BLaER1 (cell line): ENCODE data around the gene HS3ST1.

Experiments used
- H3K27ac ChIP-seq: shearing (Covaris generic); formaldehyde crosslinking; 2 replicates; pipeline ENCODE4 v1.8.1; 2022
- H3K27me3 ChIP-seq: shearing (Covaris generic); formaldehyde crosslinking; 2 replicates; pipeline ENCODE4 v1.8.1; 2022
- H3K36me3 ChIP-seq: shearing (Covaris generic); formaldehyde crosslinking; 2 replicates; pipeline ENCODE4 v1.8.1; 2022
- H3K4me1 ChIP-seq: shearing (Covaris generic); formaldehyde crosslinking; 2 replicates; pipeline ENCODE4 v1.8.1; 2022
- H3K4me2 ChIP-seq: shearing (Covaris generic); formaldehyde crosslinking; 2 replicates; pipeline ENCODE4 v1.8.1; 2022
- H3K4me3 ChIP-seq: shearing (Covaris generic); formaldehyde crosslinking; 2 replicates; pipeline ENCODE4 v1.8.1; 2022
- H3K9ac ChIP-seq: shearing (Covaris generic); formaldehyde crosslinking; 2 replicates; pipeline ENCODE4 v1.8.1; 2022
- H3K9me3 ChIP-seq: shearing (Covaris generic); formaldehyde crosslinking; 2 replicates; pipeline ENCODE4 v1.8.1; 2022
- H4K20me1 ChIP-seq: shearing (Covaris generic); formaldehyde crosslinking; 2 replicates; pipeline ENCODE4 v1.8.1; 2022
- Cebpa-rat ChIP-seq: shearing (Covaris generic); IDR thresholded peaks from 2 replicates; pipeline ENCODE4 v1.8.1; 2022

Gene HS3ST1

DNA sequence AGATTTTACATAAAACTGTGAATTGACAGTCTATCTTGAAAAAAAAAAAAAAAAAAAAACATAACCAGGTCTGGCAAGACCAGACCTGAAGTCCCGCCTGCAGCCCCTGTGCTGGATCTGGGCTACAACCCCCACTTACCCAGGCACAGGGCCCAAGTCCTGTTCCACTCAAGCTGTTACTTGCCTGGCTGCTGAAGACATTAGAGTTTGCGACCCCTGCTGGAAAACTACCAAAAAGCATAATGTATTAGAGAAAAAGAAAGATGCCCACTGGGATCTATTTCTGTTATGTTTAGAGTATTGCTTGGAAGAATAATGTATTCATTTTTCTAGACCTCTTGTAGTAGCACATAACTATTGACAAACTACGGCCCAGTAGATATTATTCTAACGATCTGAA, 4.7 kb downstream of the HS3ST1 start:
- H3K36me3 ChIP-seq, result no peaks in the 10 kb centered on the region
- peaks cover 15% of the 10 kb centered on the region for H3K4me1 ChIP-seq
- H3K4me3 ChIP-seq, result no peak overlapping the region
- H3K27me3 ChIP-seq, result peaks cover 30% of the 10 kb centered on the region
- no peak overlapping the region for H3K9ac ChIP-seq
- H3K4me2 ChIP-seq, result no peak overlapping the region
- no peak overlapping the region for H3K27ac ChIP-seq
- H3K9me3 ChIP-seq, result peaks cover 15% of the 10 kb centered on the region
- no peak for TF ChIP-seq Cebpa-rat
- no peaks in the 10 kb centered on the region for H4K20me1 ChIP-seq

DNA sequence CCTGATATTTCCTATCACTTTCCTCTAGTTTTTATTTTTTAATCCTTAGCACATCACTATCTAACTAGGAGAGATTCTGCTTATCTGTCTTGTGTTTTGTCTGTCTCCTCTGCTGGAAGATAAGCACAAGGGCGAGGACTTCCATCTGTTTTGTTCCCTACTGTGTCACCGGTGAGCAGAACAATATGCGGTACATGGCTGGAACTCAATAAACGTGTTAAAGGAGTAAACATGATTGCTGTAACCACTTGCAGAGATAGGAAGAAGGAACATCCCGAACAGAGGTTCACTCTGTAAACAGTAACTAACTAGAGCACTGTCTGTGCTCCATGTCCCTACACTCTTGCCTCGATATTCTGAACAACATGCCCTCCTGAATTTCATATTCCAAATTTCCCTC, 5.2 kb downstream of the HS3ST1 start:
- no peak overlapping the region for H3K4me2 ChIP-seq

DNA sequence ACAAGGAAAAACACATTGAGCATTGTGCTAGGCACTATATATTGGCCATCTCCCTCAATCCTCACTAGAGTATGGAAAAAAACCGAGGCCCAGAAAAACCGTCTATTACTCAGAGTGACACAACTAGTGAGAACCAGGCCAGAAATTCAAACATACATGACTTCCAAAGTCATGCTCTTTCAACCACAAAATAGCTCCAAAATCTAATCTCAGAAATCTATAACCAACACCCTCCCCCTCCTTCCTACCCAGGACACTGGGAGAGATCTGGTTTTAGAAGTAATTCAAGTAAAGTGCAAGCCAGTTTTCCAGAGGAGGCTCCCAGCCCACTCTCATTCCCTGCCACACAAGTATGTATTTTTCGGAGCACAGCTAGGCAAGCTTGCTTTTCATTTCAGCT, 7.6 kb downstream of the HS3ST1 start:
- 0 out of 2 replicates have a peak, but pooled peaks cover 3% of the 10 kb centered on the region for H3K27me3 ChIP-seq
- H3K4me3 ChIP-seq, result no peak overlapping the region
- no peak overlapping the region for H3K27ac ChIP-seq
- H4K20me1 ChIP-seq, result no peaks in the 10 kb centered on the region
- no peak for TF ChIP-seq Cebpa-rat
- no peaks in the 10 kb centered on the region for H3K36me3 ChIP-seq
- H3K4me2 ChIP-seq, result no peak overlapping the region
- H3K9ac ChIP-seq, result no peak overlapping the region
- no peaks in the 10 kb centered on the region for H3K9me3 ChIP-seq
- no peaks in the 10 kb centered on the region for H3K4me1 ChIP-seq

More for the DNA sequence above, 5.2 kb downstream of the HS3ST1 start:
- H3K27me3 ChIP-seq, result peaks cover 24% of the 10 kb centered on the region
- no peaks in the 10 kb centered on the region for H4K20me1 ChIP-seq
- no peak overlapping the region for H3K4me3 ChIP-seq
- peaks cover 10% of the 10 kb centered on the region for H3K9me3 ChIP-seq
- H3K27ac ChIP-seq, result no peak overlapping the region
- no peaks in the 10 kb centered on the region for H3K36me3 ChIP-seq
- H3K4me1 ChIP-seq, result peaks cover 9% of the 10 kb centered on the region
- H3K9ac ChIP-seq, result no peak overlapping the region
- no peak for TF ChIP-seq Cebpa-rat

DNA sequence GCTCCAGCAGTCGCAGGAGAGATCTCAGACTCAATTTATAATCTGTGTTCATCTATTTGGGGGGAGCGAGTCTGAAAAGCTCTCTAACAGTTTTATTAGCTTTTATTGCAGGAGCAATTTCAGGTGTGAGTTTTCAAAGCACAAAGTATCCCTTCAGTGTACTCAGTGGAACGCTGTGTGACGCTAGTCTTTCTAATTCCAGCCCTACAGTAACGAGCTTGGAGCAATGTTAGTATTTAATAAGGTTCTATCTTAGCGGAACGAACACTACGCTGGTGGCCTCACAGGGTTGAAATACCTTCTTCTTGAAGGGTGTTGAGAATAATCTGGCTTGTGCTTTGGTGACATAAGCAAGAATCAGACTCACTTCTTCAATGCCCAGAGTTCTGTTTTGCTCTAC, 8.4 kb downstream of the HS3ST1 start:
- no peaks in the 10 kb centered on the region for H3K36me3 ChIP-seq
- H3K27ac ChIP-seq, result no peak overlapping the region
- no peak overlapping the region for H3K9ac ChIP-seq
- no peaks in the 10 kb centered on the region for H3K4me1 ChIP-seq
- H3K4me3 ChIP-seq, result no peak overlapping the region
- H3K27me3 ChIP-seq, result no peaks in the 10 kb centered on the region
- no peaks in the 10 kb centered on the region for H4K20me1 ChIP-seq
- H3K9me3 ChIP-seq, result no peaks in the 10 kb centered on the region
- no peak overlapping the region for H3K4me2 ChIP-seq
- no peak for TF ChIP-seq Cebpa-rat

DNA sequence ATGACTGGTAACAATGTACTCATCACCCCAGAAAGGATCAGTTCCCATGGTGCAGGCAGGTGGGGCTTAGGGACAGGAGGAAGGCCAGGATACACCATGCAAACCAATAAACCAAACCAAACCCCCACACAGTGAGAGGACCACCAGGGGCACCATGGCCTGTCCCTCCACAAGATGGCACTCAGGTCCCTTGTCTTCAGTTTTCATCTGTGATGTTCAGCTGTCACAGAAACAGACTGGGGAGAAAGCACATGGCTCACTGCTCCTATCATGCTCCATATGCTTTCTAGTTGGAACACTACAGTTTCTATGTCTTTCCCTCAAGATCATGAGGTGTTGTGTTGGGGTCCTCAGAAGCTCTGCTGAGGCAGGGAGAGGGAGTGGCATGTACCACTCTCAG, 10.1 kb downstream of the HS3ST1 start:
- Histone ChIP-seq H3K27me3 (no peaks in the 10 kb centered on the region), H3K27ac (no peak overlapping the region), H3K4me3 (no peak overlapping the region), H3K36me3 (no peaks in the 10 kb centered on the region), H3K4me1 (no peaks in the 10 kb centered on the region), H3K4me2 (no peak overlapping the region), H3K9ac (no peak overlapping the region), H4K20me1 (no peaks in the 10 kb centered on the region), H3K9me3 (no peaks in the 10 kb centered on the region)
- TF ChIP-seq Cebpa-rat, result no peak

DNA sequence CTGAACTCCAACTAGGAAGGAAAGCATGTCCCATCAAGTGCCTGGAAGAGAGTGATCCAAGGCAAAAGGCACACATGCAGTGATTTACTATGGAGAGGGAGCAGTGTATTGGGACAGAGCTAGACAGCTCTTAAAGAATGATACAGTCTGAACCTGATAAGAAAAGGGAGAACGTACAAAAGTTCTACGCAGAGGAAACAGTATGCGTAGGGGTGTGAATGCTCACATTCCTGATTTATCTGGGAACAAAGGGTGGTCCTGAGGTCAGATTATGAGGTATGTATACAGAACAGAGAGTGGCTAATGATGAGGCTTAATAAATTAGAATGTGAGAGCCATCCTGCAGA, 12.0 kb downstream of the HS3ST1 start:
- Histone ChIP-seq H3K4me2 (no peak overlapping the region), H3K36me3 (no peaks in the 10 kb centered on the region), H3K9ac (no peak overlapping the region), H4K20me1 (no peaks in the 10 kb centered on the region), H3K4me1 (no peaks in the 10 kb centered on the region), H3K9me3 (no peaks in the 10 kb centered on the region), H3K27me3 (no peaks in the 10 kb centered on the region), H3K4me3 (no peak overlapping the region), H3K27ac (no peak overlapping the region)
- no peak for TF ChIP-seq Cebpa-rat

DNA sequence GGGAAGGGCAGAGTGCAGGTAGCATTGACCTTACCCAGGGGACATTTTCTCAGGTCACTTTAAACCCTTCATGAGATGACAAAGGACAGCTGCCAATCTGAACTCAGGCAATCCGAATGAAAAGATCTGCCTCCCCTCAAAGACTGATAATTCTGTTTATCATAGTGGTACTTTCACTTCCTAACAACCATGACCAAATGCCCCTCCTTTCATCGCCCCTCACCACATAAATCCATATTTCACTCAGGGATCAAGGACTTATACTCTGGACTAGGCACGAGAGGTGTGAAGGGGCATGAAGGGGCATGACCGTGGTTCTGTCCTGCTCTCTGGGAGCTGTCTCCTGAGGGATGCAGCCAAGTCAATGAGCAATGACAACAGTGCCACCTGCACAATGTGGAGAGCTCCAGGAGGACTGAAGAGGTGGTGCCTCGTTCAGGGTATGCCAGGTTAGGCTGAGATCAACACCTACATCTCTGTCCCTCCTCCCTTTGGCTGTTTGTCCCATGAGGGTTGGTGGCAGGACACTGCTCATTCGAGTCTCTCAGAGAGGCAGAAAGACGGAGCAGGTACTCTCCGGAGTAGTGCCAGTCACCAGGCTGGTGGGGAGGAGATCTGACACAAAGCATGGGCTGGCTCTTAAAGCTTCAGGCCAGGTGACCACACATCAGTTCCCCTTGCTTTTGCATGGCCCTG, 12.5 kb downstream of the HS3ST1 start:
- Histone ChIP-seq H4K20me1 (no peaks in the 10 kb centered on the region), H3K27ac (no peak overlapping the region), H3K4me1 (no peaks in the 10 kb centered on the region), H3K27me3 (no peaks in the 10 kb centered on the region), H3K4me3 (no peak overlapping the region), H3K4me2 (no peak overlapping the region), H3K9ac (no peak overlapping the region), H3K9me3 (no peaks in the 10 kb centered on the region), H3K36me3 (no peaks in the 10 kb centered on the region)
- no peak for TF ChIP-seq Cebpa-rat

DNA sequence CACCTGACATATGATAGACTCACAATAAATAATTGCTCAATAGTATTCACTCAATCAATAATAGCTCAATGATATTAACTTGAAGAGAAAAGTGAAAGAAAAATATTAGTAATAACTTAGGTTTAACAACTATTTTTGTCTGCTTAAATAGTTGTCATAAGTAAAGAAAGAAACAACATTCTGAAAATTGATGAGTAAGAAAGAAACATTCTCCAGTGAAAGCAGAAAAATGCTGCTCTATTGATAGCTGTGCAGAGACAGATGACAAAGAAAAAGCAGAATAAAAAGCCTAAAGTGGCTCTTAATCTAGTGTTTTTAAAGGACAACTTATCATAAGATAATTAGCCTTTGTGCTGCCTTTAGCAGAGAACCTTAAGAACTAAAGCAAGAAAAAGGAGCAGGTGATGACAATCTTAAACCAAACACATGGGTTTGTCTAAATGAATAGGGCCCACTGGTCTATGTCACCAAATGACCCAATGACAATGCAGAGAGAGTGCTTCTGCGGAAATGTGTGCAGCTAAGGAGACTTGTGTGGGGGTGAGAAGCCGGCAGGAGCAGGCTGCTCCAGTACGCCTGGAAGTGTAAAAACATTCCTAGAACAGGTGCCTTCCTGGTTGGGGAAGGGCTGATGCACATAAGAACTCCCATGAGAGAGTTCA, 13.2 kb downstream of the HS3ST1 start:
- no peak for TF ChIP-seq Cebpa-rat
- H3K4me1 ChIP-seq, result no peaks in the 10 kb centered on the region
- no peaks in the 10 kb centered on the region for H3K36me3 ChIP-seq
- no peak overlapping the region for H3K9ac ChIP-seq
- H4K20me1 ChIP-seq, result no peaks in the 10 kb centered on the region
- no peak overlapping the region for H3K27ac ChIP-seq
- no peaks in the 10 kb centered on the region for H3K9me3 ChIP-seq
- no peak overlapping the region for H3K4me3 ChIP-seq
- no peak overlapping the region for H3K4me2 ChIP-seq
- no peaks in the 10 kb centered on the region for H3K27me3 ChIP-seq

DNA sequence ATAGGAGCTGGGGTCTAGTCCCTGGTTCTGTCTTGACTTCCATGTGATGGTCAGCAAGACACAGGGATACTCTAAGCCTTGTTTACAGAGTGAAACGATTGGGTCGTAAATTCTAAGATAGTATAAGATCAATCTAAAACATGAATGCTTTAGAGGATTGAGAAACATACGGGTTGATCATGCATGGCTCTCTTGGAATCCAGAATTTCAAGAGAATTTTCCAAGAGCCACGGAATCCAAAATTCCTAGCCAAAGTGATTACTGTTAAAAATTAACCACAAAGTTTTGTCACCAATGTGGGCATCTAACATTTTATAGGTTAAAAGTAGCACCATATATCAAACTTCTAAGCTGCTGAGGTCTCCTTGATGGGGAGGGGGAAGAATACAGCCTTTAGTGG, 16.5 kb downstream of the HS3ST1 start:
- Histone ChIP-seq H3K9ac (no peak overlapping the region), H3K4me3 (no peak overlapping the region), H3K27ac (no peak overlapping the region), H3K4me1 (no peaks in the 10 kb centered on the region), H3K4me2 (no peak overlapping the region), H3K27me3 (no peaks in the 10 kb centered on the region), H3K36me3 (no peaks in the 10 kb centered on the region), H3K9me3 (no peaks in the 10 kb centered on the region), H4K20me1 (no peaks in the 10 kb centered on the region)
- TF ChIP-seq Cebpa-rat, result no peak

DNA sequence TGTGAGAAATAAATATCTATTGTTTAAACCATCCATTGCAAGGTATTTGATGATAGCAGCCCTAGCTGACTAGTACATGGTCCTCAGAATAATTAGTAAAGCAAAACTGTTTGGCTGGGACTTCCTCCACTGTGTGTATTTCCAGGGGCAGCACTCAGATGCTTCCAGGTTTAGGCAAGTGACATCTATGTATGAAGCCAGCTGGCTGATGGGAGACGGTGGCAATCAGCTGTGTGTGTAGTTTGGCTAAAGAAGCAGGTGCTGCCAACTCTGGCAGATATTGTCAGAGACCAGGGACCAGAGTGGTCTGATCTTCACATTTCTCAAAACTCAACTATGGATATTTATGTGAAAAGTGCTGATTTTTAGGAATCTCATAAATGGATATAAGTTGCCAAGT, 19.1 kb downstream of the HS3ST1 start:
- Histone ChIP-seq H3K4me2 (no peak overlapping the region), H3K9ac (no peak overlapping the region), H3K36me3 (no peaks in the 10 kb centered on the region), H3K4me1 (no peaks in the 10 kb centered on the region), H3K27ac (no peak overlapping the region), H3K27me3 (no peaks in the 10 kb centered on the region), H3K4me3 (no peak overlapping the region), H4K20me1 (no peaks in the 10 kb centered on the region), H3K9me3 (no peaks in the 10 kb centered on the region)
- no peak for TF ChIP-seq Cebpa-rat
